Right hindlimb (tissue), 1 donor: ENCODE data around the gene TNKS2.
"Not testable (repeated sequence)": the region's sequence is repeated elsewhere in the genome, so short reads cannot be mapped to it uniquely, and the experiment has no call there.

Experiments used
- DNase-seq: peaks from one replicate; pipeline ENCODE4 v3.0.0-alpha.2; 2018

TNKS2 gene

GRCh38 chr10:91797048-91797690, 1.1 kb upstream of the TNKS2 start:
- DNase-seq = no peak

- DNase-seq = peak; percentile 54
Measured at GRCh38 chr10:91798649-91799611, 704 bp downstream of the TNKS2 start.

DNA sequence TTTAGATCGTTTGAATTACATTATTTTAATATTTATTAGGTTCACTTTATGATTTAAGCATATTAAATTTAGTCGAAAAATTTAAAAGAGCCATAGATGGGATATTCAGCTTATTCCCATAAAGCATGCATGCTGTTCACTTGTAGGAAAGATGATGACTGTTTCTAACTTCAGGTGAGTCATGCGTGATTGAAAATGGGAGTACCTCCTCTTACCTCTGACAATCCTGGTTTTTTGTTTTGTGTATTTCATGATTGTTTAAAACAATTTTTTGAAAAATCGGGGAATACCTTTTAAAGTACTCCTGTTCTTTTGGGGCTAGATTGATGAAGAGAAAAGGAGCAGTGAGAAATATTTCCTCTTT, 1.4 kb downstream of the TNKS2 start:
- DNase-seq = no peak

DNA sequence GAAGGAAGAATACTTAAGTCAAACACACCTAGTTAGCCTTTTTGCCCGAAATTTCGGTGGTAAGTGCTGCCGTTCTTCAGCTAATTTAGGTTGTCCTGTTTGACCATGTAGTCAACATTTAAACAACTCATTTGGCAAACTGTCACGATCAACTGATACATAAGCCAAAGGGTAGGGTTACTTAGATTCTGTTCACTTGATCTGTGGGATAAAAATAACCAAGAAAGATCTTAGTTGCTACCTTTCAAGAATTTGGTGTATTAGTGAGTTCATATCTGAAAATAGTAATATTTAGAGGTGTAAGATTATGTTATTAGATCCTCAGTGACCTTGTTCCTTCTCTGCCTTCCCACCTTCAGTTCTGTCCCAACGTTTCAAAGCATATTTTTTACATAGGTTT, 2.0 kb downstream of the TNKS2 start:
- DNase-seq = no peak

DNA sequence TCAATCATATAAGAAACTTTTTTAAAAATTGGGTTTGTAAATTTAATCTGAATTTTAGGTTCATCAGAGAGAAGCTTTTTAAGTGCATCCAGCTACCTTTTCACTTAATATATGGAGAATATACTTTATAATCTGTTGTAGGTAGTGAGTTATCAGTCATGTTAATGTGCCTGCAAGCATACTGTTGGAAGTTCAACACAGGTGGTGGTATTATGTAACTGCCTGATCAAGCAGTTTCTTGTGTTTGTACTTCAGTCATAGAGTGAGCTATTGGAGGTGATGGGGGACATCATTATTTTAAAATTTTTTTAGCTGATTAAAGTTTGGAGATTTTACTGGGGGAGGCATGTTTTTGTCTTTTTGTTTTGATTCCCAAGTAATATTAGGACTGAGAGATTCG, 2.5 kb downstream of the TNKS2 start:
- no peak for DNase-seq

DNA sequence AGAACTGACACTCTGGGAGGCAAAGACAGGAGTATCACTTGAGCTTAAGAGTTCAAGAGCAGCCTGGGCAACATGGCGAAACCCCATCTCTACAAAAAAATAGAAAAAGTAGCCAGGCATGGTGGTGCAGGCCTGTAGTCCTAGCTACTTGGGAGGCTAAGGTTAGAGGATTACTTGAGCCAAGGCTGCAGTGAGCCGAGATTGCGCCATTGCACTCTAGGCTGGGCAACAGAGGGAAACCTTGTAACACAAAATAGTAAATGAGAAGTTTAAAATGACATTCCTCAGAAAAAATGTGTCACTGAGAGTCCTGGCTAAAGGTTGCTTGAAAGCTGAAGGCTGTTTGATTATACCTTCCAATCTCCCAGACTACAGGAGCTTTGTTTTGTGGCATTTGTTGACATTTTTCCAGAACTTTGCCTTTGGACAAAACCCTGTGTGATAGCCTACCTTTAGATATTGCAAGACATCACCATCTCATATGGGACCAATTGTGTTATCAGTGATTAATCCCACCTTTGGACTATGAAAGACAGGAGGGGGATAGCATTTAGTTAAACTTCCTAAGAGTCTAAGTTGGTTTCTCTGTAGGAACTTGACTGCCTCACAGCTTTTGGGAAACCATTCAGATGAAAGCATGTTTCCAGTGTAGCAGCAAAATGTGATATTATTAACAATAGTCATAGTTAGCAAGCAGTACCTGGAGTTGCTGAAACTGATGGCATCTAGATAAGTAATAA, 5.3 kb downstream of the TNKS2 start:
- no peak for DNase-seq

DNA sequence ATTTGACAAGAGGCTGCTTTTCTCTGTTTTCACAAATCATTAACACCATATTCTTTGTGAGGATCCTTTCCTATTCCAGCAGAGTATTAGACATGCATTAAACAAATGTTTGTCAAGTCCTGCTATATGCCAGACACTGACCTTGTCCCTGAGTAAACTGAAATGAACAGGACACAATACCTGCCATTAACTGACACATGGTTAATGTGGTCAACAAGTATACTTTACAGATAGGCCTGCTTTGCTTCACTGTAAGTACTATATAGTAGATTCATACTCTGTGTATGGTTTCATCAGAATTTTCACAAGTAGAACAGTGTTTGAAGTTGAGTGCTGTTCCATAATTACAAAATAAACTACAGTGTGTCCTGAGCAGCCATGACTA, 5.9 kb downstream of the TNKS2 start:
- no peak for DNase-seq

DNA sequence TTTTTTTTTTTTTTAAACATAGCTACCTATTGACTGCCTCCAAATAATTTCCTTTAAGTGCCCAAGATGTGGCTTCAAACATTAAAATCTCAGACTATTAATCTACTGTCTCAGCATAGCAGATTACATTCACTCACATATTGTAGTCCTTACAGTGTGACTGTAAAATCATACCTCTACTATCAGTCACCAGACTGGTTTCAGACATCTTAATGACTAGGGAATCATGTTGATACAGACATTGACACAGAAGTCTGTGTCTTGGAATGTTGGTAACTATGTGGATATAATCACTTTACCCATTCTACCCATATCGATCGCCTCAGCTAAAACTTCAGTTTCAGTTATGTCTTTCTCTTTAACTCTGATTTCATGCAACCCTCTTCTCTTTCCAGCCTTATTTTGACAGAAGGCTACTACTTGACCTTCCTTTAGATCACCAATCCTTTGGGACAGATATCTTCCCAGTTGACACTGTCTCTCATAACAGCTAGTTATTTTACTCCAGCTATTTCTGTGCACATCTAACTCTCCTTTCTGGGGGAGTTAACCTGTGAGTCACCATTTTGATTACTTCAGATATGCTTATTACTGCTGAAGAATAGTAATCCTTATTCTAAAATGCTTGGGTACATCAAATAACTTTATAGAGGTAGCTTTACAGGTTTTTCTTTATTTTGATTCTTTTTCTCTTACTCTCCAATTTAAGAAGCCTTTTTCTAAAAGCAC, 7.0 kb downstream of the TNKS2 start:
- DNase-seq = no peak

GRCh38 chr10:91807264-91807663, 9.0 kb downstream of the TNKS2 start:
- DNase-seq = not testable (repeated sequence)

GRCh38 chr10:91813251-91813650, 15.0 kb downstream of the TNKS2 start:
- no peak for DNase-seq

DNA sequence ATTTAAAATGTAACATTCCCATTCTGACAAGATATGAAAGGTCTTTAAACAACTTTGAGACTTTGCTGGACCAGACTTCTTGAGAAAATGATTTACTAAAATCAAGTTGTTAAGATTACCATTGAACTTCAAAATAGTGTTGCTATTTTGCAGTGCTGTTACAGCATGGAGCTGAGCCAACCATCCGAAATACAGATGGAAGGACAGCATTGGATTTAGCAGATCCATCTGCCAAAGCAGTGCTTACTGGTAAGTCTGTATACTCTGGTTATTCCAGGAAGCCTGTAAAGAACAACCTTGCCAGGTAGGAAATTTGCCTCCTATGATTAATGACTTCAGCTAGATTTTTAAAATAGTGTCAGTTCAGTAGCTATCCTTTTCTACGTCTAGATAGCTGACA, 18.8 kb downstream of the TNKS2 start:
- no peak for DNase-seq

DNA sequence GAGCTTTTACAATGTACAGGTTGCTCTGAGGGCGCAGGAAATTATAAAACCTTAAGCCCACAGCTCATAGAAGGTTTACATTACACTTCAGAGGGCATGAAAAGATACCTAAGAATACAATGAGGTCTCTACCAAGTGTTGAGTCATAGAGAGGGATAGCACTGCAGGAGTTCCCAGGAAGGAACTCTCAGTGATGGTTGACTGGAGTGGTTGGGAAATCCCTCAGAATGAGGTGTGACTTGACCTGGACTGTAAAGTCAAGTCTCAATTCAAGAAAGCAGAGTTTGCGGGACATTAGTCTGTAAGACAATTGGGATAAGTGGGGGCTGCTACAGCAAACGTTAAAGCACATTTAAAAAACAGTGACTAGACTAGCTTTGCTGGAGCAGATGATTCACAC, 21.9 kb downstream of the TNKS2 start:
- DNase-seq = no peak

DNA sequence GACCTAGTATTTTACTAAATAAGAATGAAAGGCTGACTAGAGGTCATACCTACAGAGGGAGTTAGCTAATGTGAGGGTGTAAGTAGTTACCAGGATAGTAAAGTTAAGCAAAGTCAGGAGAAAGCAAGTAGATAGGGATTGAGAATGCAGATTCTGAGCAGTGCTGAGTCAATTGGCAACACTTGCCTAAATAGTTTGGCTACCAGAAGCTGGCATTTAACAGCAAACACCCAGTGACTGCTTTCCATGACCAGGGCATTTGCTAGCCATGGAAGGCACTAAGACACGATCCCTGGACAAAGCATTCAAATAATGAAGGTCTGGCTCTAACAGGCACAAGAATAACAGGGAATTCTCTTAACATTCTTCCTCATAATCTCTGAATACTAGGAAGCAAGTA, 25.9 kb downstream of the TNKS2 start:
- DNase-seq = no peak

GRCh38 chr10:91829268-91829667, 31.0 kb downstream of the TNKS2 start:
- no peak for DNase-seq

GRCh38 chr10:91838199-91838598, 40.0 kb downstream of the TNKS2 start:
- no peak for DNase-seq

DNA sequence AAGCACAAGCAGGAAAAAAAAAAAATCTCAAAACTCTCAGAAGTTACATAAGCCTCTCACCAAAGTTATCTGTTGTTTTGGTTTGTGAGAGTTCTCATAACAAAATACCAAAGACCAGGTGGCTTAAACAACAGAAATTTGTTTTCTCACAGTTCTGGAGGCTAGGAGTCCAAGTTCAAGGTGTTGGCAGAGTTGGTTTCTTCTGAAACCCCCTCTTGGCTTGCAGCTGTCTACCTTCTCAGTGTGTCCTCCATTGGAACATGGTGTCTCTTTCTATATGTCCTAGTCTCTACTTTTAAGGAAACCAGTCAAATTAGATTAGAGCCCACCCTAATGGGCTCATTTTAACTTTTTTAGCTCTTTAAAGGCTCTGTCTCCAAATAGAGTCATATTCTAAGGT, 44.9 kb downstream of the TNKS2 start:
- DNase-seq = no peak

- DNase-seq = no peak
Measured at GRCh38 chr10:91856637-91857036, 58.4 kb downstream of the TNKS2 start.

DNA sequence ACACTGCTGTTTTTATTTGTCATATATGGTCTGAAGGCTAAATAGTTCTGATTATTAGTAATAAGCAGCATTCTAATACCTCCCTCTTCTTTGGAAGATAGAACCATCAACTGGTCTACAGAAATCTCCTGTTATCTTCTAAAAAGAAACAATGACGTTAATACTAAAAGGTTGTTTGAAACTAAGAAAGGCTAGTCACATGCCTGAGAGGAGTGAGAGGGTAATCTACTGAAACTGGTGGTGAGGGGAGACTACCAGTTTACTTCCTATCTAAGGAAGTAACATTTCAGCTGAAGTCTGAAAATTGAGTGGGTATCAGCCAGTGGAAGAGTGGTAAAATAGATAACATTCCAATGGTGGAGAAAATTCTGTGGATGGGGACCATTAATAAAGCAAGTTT, 62.7 kb downstream of the TNKS2 start:
- no peak for DNase-seq

- DNase-seq = no peak
Measured at GRCh38 chr10:91864099-91864498, 65.9 kb downstream of the TNKS2 start.

GRCh38 chr10:91864744-91865143, 66.5 kb downstream of the TNKS2 start:
- DNase-seq = no peak

GRCh38 chr10:91865562-91866081, 67.4 kb downstream of the TNKS2 start:
- DNase-seq = no peak

- DNase-seq = no peak
Measured at GRCh38 chr10:91875156-91875555, 76.9 kb downstream of the TNKS2 start.

GRCh38 chr10:91875779-91876178, 77.6 kb downstream of the TNKS2 start:
- DNase-seq = no peak
